IMR-90 (cell line): ENCODE results near the gene ALX4. TPM values are rescaled to one million over a fixed set of nuclear protein-coding genes. Genes with fewer than 3 reads are reported as not detected.

Source experiments
- ATAC-seq: fragments of 200-7000 bp; cut with Tn5 transposase; 2 replicates; pipeline ENCODE4 v1.9.1; 2020; ENCODE audit warnings: low read depth, mild to moderate bottlenecking, moderate library complexity
- BruUV-seq: library from RNA; stranded (reverse); fragments of 400-500 nt; replicated peaks from 2 replicates; lab custom pipeline; 2021; lab: Mats Ljungman, UMichigan
- CTCF ChIA-PET: fragments of 300-600 bp; formaldehyde crosslinking; extraction: SDS; loops from one replicate; lab custom pipeline; 2021; ENCODE audit warnings: antibody characterized with exemption; lab: Yijun Ruan, JAX
- POLR2A ChIA-PET: fragments of 300-600 bp; sonication (Branson Sonifier 250); formaldehyde crosslinking; loops from one replicate; lab custom pipeline; 2022; ENCODE audit warnings: antibody characterized with exemption; ENCODE audit not compliant: unreplicated experiment; lab: Charles Lee
- DNase-seq: peaks from one replicate; pipeline ENCODE4 v3.0.0; 2013
- H2AFZ ChIP-seq: replicated peaks from 2 replicates; pipeline ENCODE3; 2013; ENCODE audit warnings: low read length, mild to moderate bottlenecking; ENCODE audit not compliant: poor library complexity
- H2AK5ac ChIP-seq: 2 replicates; pipeline ENCODE4 v1.6.1; 2013; ENCODE audit warnings: low read depth, low read length, inconsistent platforms
- H2AK9ac ChIP-seq: replicated peaks from 2 replicates; pipeline ENCODE3; 2013; ENCODE audit warnings: mild to moderate bottlenecking, low read depth, low read length, moderate library complexity; ENCODE audit not compliant: poor library complexity
- H2BK120ac ChIP-seq: 2 replicates; pipeline ENCODE4 v1.6.1; 2013; ENCODE audit warnings: low read depth, low read length, inconsistent platforms
- H2BK15ac ChIP-seq: 3 replicates; pipeline ENCODE4 v1.6.1; 2013; ENCODE audit warnings: low read depth, low read length, inconsistent platforms
- H2BK20ac ChIP-seq: 2 replicates; pipeline ENCODE4 v1.6.1; 2013; ENCODE audit warnings: low read depth, mild to moderate bottlenecking, inconsistent platforms, low read length, moderate library complexity
- H2BK5ac ChIP-seq: 2 replicates; pipeline ENCODE4 v1.6.1; 2013; ENCODE audit warnings: mild to moderate bottlenecking, low read depth, low read length, inconsistent platforms; ENCODE audit not compliant: poor library complexity, severe bottlenecking
- H3K14ac ChIP-seq: replicated peaks from 2 replicates; pipeline ENCODE4 v1.6.1; 2013; ENCODE audit warnings: low read depth, low read length, inconsistent platforms
- H3K18ac ChIP-seq: 2 replicates; pipeline ENCODE4 v1.6.1; 2013; ENCODE audit warnings: low read depth, low read length, control low read depth
- H3K23ac ChIP-seq: 2 replicates; pipeline ENCODE4 v1.6.1; 2013; ENCODE audit warnings: low read depth, low read length, inconsistent platforms
- H3K27ac ChIP-seq: 2 replicates; pipeline ENCODE4 v1.5.1; 2013; ENCODE audit warnings: mild to moderate bottlenecking, control low read depth, low read length; ENCODE audit not compliant: insufficient read depth
- H3K27me3 ChIP-seq: 2 replicates; pipeline ENCODE4 v1.6.1; 2013; ENCODE audit warnings: low read length; ENCODE audit not compliant: control insufficient read depth, insufficient read depth
- H3K36me3 ChIP-seq: 2 replicates; pipeline ENCODE4 v1.6.1; 2013; ENCODE audit warnings: low read length, mixed read lengths; ENCODE audit not compliant: control insufficient read depth, insufficient read depth
- H3K4ac ChIP-seq: 2 replicates; pipeline ENCODE4 v1.6.1; 2013; ENCODE audit warnings: low read depth, low read length, inconsistent platforms
- H3K4me1 ChIP-seq: 2 replicates; pipeline ENCODE4 v1.6.1; 2013; ENCODE audit warnings: low read length, mixed read lengths; ENCODE audit not compliant: control insufficient read depth, insufficient read depth
- H3K4me2 ChIP-seq: 2 replicates; pipeline ENCODE4 v1.6.1; 2013; ENCODE audit warnings: low read depth, mild to moderate bottlenecking, control low read depth, low read length, moderate library complexity
- H3K4me3 ChIP-seq: 2 replicates; pipeline ENCODE4 v1.5.1; 2013; ENCODE audit warnings: low read depth, mild to moderate bottlenecking, control low read depth, low read length, moderate library complexity; ENCODE audit not compliant: insufficient read depth
- H3K56ac ChIP-seq: 2 replicates; pipeline ENCODE4 v1.6.1; 2013; ENCODE audit warnings: low read length, inconsistent platforms; ENCODE audit not compliant: insufficient read depth; ENCODE audit errors: extremely low read depth
- H3K79me1 ChIP-seq, 2 experiments: 2 replicates each; pipeline ENCODE4 v1.6.1; 2013; ENCODE audit warnings: low read length in 2 of 2, inconsistent platforms in 1 of 2, low read depth in 1 of 2
- H3K9ac ChIP-seq: 2 replicates; pipeline ENCODE4 v1.6.1; 2013; ENCODE audit warnings: low read depth, low read length, control low read depth
- H3K9me1 ChIP-seq: 2 replicates; pipeline ENCODE4 v1.6.1; 2013; ENCODE audit warnings: low read length, inconsistent platforms; ENCODE audit not compliant: insufficient read depth
- H3K9me3 ChIP-seq: 2 replicates; pipeline ENCODE4 v1.6.1; 2013; ENCODE audit warnings: low read length; ENCODE audit not compliant: control insufficient read depth, insufficient read depth
- H4K20me1 ChIP-seq: 2 replicates; pipeline ENCODE4 v1.6.1; 2013; ENCODE audit warnings: low read length, inconsistent platforms; ENCODE audit not compliant: insufficient read depth
- H4K5ac ChIP-seq: 2 replicates; pipeline ENCODE4 v1.6.1; 2013; ENCODE audit warnings: mild to moderate bottlenecking, low read depth, low read length, control low read depth
- H4K8ac ChIP-seq, 2 experiments: 2 replicates each; pipeline ENCODE4 v1.6.1; 2013; ENCODE audit warnings: low read depth in 2 of 2, low read length in 2 of 2, control low read depth in 1 of 2, inconsistent platforms in 1 of 2
- H4K91ac ChIP-seq: 2 replicates; pipeline ENCODE4 v1.6.1; 2013; ENCODE audit warnings: low read depth, low read length, inconsistent platforms; ENCODE audit not compliant: insufficient read depth
- BHLHE40 ChIP-seq: fragments of 150-350 bp; IDR thresholded peaks from 2 replicates; pipeline ENCODE4 v1.6.1; 2016; ENCODE audit warnings: mild to moderate bottlenecking, low read depth, low read length
- CTCF ChIP-seq: conservative IDR thresholded peaks from 2 replicates; pipeline ENCODE4 v1.5.1; 2012; ENCODE audit warnings: mild to moderate bottlenecking, low read depth, low read length, improper control_type of control experiment
- FOS ChIP-seq: fragments of 150-350 bp; IDR thresholded peaks from 2 replicates; pipeline ENCODE4 v1.6.1; 2016; ENCODE audit warnings: low read depth, low read length
- MAZ ChIP-seq: IDR thresholded peaks from 2 replicates; pipeline ENCODE4 v1.6.1; 2012; ENCODE audit warnings: low read depth, mild to moderate bottlenecking, low read length, improper control_type of control experiment, moderate library complexity, borderline replicate concordance
- MXI1 ChIP-seq: IDR thresholded peaks from 2 replicates; pipeline ENCODE4 v1.6.1; 2012; ENCODE audit warnings: low read depth, mild to moderate bottlenecking, low read length, moderate library complexity, borderline replicate concordance
- POLR2A ChIP-seq: IDR thresholded peaks from 2 replicates; pipeline ENCODE4 v1.6.1; 2012; ENCODE audit warnings: mild to moderate bottlenecking, low read depth, low read length
- RCOR1 ChIP-seq: IDR thresholded peaks from 2 replicates; pipeline ENCODE4 v1.6.1; 2012; ENCODE audit warnings: mild to moderate bottlenecking, low read length, improper control_type of control experiment; ENCODE audit not compliant: insufficient replicate concordance
- RFX5 ChIP-seq: IDR thresholded peaks from 2 replicates; pipeline ENCODE4 v1.8.0; 2012; ENCODE audit warnings: low read depth, mild to moderate bottlenecking, low read length, moderate library complexity
- WGBS, 2 experiments: methylation state at CpG; one replicate each; pipeline versions ENCODE4 v1.1.5 to v1.1.7; 2013; ENCODE audit warnings: missing lambda C conversion rate in 2 of 2; ENCODE audit not compliant: insufficient read length in 1 of 2; ENCODE audit errors: extremely low coverage in 2 of 2; 5-methylcytosine and 5-hydroxymethylcytosine counted together
- dilution Hi-C: fragments of 300-500 bp; cut with HindIII; formaldehyde crosslinking; loops from one replicate; pipeline ENCODE4 v1.14.3; 2018; ENCODE audit warnings: low sequenced_read_pairs; ENCODE audit not compliant: unreplicated experiment
- in situ Hi-C: fragments of 300-500 bp; cut with MboI; formaldehyde crosslinking; loops from 3 replicates; pipeline ENCODE4 v1.14.3; 2019; ENCODE audit warnings: low sequenced_read_pairs, inconsistent platforms, mixed read lengths
- intact Hi-C: fragments of 100-400 bp; cut with micrococcal nuclease; formaldehyde crosslinking; loops from 2 replicates; pipeline ENCODE4 v1.10.0; 2022
- polyA plus RNA-seq, 3 experiments: library from polyadenylated mRNA; depleted of rRNA; stranded (reverse); fragments of >200 nt; gene quantifications; 2 replicates each; pipeline ENCODE4 v1.2.3, GENCODE V29; 2012; ENCODE audit warnings: low replicate concordance in 1 of 3
- total RNA-seq: library from RNA; depleted of rRNA; stranded (reverse); fragments of >200 nt; gene quantifications from 2 replicates; pipeline ENCODE4 v1.2.3, GENCODE V29; 2012; rRNA removed

Gene ALX4
- total and polyA plus RNA-seq, 2 of the 4 experiments (the other 2 are of a cell fraction) = not detected

GRCh38 chr11:44212128-44212527 is 97.8 kb downstream of the ALX4 start:
- H4K5ac ChIP-seq = no peak overlapping the region
- CTCF ChIA-PET = no interaction called here
- H3K36me3 ChIP-seq = peaks cover 2% of the 10 kb centered on the region
- no peak overlapping the region for H3K27ac ChIP-seq
- no peak overlapping the region for H2BK120ac ChIP-seq
- H2BK5ac ChIP-seq = no peak overlapping the region
- no peaks in the 10 kb centered on the region for H3K9me3 ChIP-seq
- H2BK15ac ChIP-seq = no peak overlapping the region
- DNase-seq (no peak), ATAC-seq (no peak)
- in situ Hi-C loops = no loop called here
- H3K79me1 ChIP-seq = no peaks in the 10 kb centered on the region
- no CpG with 5 or more reads among the region's 6 CpGs for WGBS, 2 experiments
- no peak overlapping the region for H3K14ac ChIP-seq
- no peak overlapping the region for H3K9ac ChIP-seq
- H2BK20ac ChIP-seq = no peak overlapping the region
- intact Hi-C loops = loop anchor here (2.0 kb wide), 1 partner anchor 73 kb away; no protein-coding TSS in a partner anchor
- no peak for TF ChIP-seq RFX5
- TF ChIP-seq FOS = no peak
- no peak for TF ChIP-seq BHLHE40
- no peak for TF ChIP-seq CTCF
- no peak for TF ChIP-seq RCOR1
- TF ChIP-seq MXI1 = no peak
- TF ChIP-seq POLR2A = no peak
- TF ChIP-seq MAZ = no peak
- H4K8ac ChIP-seq = no peak overlapping the region
- H3K4ac ChIP-seq = no peak overlapping the region
- POLR2A ChIA-PET = no interaction called here
- H2AFZ ChIP-seq = no peak overlapping the region
- H3K56ac ChIP-seq = no peak overlapping the region
- no TSS peak for BruUV-seq
- dilution Hi-C loops = no loop called here
- H3K23ac ChIP-seq = no peak overlapping the region
- H2AK5ac ChIP-seq = no peak overlapping the region
- no peak overlapping the region for H4K91ac ChIP-seq
- no peaks in the 10 kb centered on the region for H3K9me1 ChIP-seq
- H3K4me2 ChIP-seq = no peak overlapping the region
- no peaks in the 10 kb centered on the region for H3K27me3 ChIP-seq
- no peak overlapping the region for H3K18ac ChIP-seq
- H3K4me3 ChIP-seq = no peak overlapping the region
- no peak overlapping the region for H2AK9ac ChIP-seq
- no peaks in the 10 kb centered on the region for H3K4me1 ChIP-seq
- H4K20me1 ChIP-seq = no peaks in the 10 kb centered on the region

Other genes with a start within 250 kb of the ALX4 start
- 1.4 and 1.8 TPM in 2 replicates for gene ACCS, start 243.9 kb downstream of the ALX4 start, total RNA-seq
- gene ACCS, start 243.9 kb downstream of the ALX4 start, polyA plus RNA-seq (2012; rRNA removed) = 6.0 and 7.3 TPM in 2 replicates
- 66.1 and 85.3 TPM in 2 replicates for gene EXT2, start 214.5 kb downstream of the ALX4 start, total RNA-seq
- 68.5 and 75.0 TPM in 2 replicates for gene EXT2, start 214.5 kb downstream of the ALX4 start, polyA plus RNA-seq (2012; rRNA removed)